Effector memory CD4-positive, alpha-beta T cell (primary cell): ENCODE data around the gene PTPRE.

Experiments used
- DNase-seq, 3 donors: peaks; one replicate each; pipeline ENCODE4 v3.0.0-alpha.2; 2020
- H3K27ac ChIP-seq: 2 replicates; pipeline ENCODE4 v1.7.0; 2013; ENCODE audit warnings: mild to moderate bottlenecking, low read length, moderate library complexity; ENCODE audit not compliant: insufficient read depth, poor library complexity, severe bottlenecking
- H3K27me3 ChIP-seq: replicated peaks from 2 replicates; pipeline ENCODE4 v1.7.0; 2013; ENCODE audit warnings: mild to moderate bottlenecking, low read length; ENCODE audit not compliant: insufficient read depth, control insufficient read depth, poor library complexity, severe bottlenecking
- H3K36me3 ChIP-seq: 2 replicates; pipeline ENCODE4 v1.7.0; 2013; ENCODE audit warnings: mild to moderate bottlenecking, low read length, moderate library complexity; ENCODE audit not compliant: control insufficient read depth, insufficient read depth
- H3K4me1 ChIP-seq: 2 replicates; pipeline ENCODE4 v1.7.0; 2013; ENCODE audit warnings: low read length, mild to moderate bottlenecking; ENCODE audit not compliant: control insufficient read depth, insufficient read depth, poor library complexity, severe bottlenecking
- H3K4me3 ChIP-seq: 2 replicates; pipeline ENCODE4 v1.7.0; 2013; ENCODE audit warnings: low read length, low read depth, mild to moderate bottlenecking; ENCODE audit not compliant: insufficient read depth, poor library complexity, severe bottlenecking
- H3K9me3 ChIP-seq: 2 replicates; pipeline ENCODE4 v1.7.0; 2013; ENCODE audit warnings: mild to moderate bottlenecking, low read length, moderate library complexity; ENCODE audit not compliant: control insufficient read depth

Gene PTPRE

DNA sequence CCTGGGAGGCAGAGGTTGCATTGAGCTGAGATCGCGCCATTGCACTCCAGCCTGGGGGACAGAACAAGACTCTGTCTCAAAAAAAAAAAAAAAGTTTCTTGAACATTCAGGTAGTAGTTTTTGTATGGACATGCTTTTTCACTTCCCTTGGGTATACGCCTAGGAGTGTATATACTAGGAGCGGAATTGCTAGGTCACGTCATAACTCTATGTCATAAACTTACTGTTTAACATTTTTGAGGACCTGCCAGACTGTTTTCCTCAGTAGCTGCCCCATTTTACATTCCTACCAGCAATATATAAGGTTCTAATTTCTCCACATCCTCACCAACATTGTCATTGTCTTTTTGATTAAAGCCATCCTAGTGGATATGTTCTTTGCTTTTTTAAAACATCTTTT is 167.7 kb downstream of the PTPRE start:
- Histone ChIP-seq H3K4me3 (no peak overlapping the region), H3K27me3 (no peaks in the 10 kb centered on the region), H3K4me1 (peaks cover 1% of the 10 kb centered on the region), H3K27ac (no peak overlapping the region), H3K9me3 (no peaks in the 10 kb centered on the region), H3K36me3 (peaks cover 95% of the 10 kb centered on the region)
- no peak for DNase-seq

- Histone ChIP-seq H3K36me3 (peaks cover 86% of the 10 kb centered on the region), H3K9me3 (no peaks in the 10 kb centered on the region), H3K4me1 (no peaks in the 10 kb centered on the region), H3K27me3 (no peaks in the 10 kb centered on the region), H3K4me3 (no peak overlapping the region), H3K27ac (no peak overlapping the region)
- no peak for DNase-seq
Measured at GRCh38 chr10:128077155-128077875, 170.4 kb downstream of the PTPRE start.

DNA sequence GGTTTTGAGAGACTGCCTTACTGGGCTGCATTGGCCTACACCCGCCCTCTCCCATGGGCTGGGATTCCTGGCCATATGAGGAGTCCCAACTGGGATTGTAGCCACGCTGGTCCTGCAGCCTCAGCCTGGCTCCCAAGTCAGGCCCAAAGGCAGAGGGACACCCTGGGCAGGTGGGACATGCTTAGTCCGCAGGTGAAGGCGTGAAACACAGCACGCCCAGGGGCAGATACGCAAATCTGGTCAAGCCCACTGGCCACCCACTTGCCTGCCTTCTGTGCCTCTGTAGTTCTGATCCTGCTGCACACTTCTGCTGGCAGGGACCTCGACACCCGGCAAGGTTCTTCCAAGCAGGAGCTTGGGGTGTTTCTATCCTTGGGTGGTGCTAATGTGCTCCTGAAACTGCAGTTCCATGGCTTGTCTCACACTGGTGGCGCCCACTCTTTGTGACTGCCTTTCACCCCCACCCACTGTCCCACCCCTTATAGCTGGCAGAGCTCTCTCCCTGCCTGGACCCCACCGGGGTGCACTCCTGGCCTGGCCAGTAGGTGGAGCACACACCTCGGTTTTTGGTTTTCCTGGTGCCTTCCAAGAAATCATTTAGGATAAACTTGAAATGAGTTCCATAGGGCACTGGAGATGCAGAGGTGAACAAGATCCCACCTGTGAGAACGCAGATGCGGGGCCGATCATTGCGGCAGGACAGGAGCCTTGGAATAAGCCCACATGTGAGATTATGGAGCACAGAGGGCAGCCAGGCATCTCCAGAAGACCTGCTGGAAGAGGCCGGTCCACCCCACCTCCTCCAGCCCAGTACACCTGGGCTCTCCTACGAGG is 171.4 kb downstream of the PTPRE start:
- no peaks in the 10 kb centered on the region for H3K4me1 ChIP-seq
- no peak for DNase-seq

DNA sequence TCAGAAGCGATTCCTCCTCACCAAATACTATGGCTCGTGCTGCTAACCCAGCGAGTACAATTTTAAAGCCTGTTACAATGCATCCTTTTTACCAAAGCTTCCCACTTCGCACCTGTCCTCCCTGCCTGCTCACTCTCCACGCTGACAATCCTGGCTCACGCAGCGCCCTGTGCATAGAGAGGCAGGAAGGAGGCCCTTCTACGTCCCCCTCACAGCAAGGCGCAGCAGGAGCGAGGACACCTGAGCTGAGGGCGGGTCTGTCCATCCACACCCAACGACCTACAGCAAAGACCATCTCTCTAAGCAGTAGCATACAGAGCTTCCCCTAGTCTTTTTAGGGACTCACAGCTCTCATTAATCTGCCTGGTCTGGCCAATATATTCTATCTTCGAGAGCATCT is 173.3 kb downstream of the PTPRE start:
- H3K4me1 ChIP-seq: no peaks in the 10 kb centered on the region
- H3K27me3 ChIP-seq: no peaks in the 10 kb centered on the region
- DNase-seq: no peak
- H3K4me3 ChIP-seq: no peak overlapping the region
- no peaks in the 10 kb centered on the region for H3K9me3 ChIP-seq
- H3K27ac ChIP-seq: no peak overlapping the region
- peaks cover 75% of the 10 kb centered on the region for H3K36me3 ChIP-seq

More for the DNA sequence above, 171.4 kb downstream of the PTPRE start:
- no peaks in the 10 kb centered on the region for H3K27me3 ChIP-seq
- no peaks in the 10 kb centered on the region for H3K9me3 ChIP-seq
- H3K36me3 ChIP-seq: peaks cover 76% of the 10 kb centered on the region
- no peak overlapping the region for H3K27ac ChIP-seq
- H3K4me3 ChIP-seq: no peak overlapping the region

- peaks cover 73% of the 10 kb centered on the region for H3K36me3 ChIP-seq
- no peak for DNase-seq
- H3K4me3 ChIP-seq: no peak overlapping the region
- no peaks in the 10 kb centered on the region for H3K4me1 ChIP-seq
- H3K9me3 ChIP-seq: no peaks in the 10 kb centered on the region
- no peak overlapping the region for H3K27ac ChIP-seq
- no peaks in the 10 kb centered on the region for H3K27me3 ChIP-seq
Measured at GRCh38 chr10:128080641-128081040, 173.7 kb downstream of the PTPRE start.

- Histone ChIP-seq H3K27me3 (no peaks in the 10 kb centered on the region), H3K4me3 (no peak overlapping the region)
Measured at GRCh38 chr10:128081222-128081621, 174.3 kb downstream of the PTPRE start.

DNA sequence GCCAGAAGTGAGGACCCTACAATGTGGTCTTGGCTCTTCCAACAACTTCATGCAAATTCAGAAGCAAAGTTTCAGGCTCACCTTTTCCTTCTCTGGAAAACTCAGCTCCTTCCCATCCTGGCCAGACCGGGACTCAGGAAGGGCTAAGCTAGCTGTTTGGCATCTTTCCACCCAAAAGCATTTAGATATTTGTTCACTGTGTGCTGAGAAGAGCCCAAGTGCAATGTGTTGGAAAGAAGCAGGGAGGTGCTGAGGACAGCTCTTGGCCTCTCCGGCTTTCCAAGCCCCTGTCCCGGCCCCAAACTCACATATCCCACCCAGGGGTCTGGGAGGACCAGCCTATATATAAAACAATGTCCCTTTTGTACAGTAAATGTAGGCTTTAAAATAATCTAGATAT is 174.8 kb downstream of the PTPRE start:
- H3K4me3 ChIP-seq: no peak overlapping the region
- H3K27me3 ChIP-seq: no peaks in the 10 kb centered on the region
- no peaks in the 10 kb centered on the region for H3K4me1 ChIP-seq
- no peak overlapping the region for H3K27ac ChIP-seq
- H3K9me3 ChIP-seq: no peaks in the 10 kb centered on the region
- no peak for DNase-seq
- H3K36me3 ChIP-seq: peaks cover 63% of the 10 kb centered on the region

More at GRCh38 chr10:128081222-128081621, 174.3 kb downstream of the PTPRE start:
- Histone ChIP-seq H3K27ac (no peak overlapping the region), H3K36me3 (peaks cover 68% of the 10 kb centered on the region), H3K9me3 (no peaks in the 10 kb centered on the region), H3K4me1 (no peaks in the 10 kb centered on the region)
- DNase-seq: no peak

GRCh38 chr10:128083191-128083895 is 176.4 kb downstream of the PTPRE start:
- Histone ChIP-seq H3K4me3 (no peak overlapping the region), H3K4me1 (no peaks in the 10 kb centered on the region)
- no peak for DNase-seq

DNA sequence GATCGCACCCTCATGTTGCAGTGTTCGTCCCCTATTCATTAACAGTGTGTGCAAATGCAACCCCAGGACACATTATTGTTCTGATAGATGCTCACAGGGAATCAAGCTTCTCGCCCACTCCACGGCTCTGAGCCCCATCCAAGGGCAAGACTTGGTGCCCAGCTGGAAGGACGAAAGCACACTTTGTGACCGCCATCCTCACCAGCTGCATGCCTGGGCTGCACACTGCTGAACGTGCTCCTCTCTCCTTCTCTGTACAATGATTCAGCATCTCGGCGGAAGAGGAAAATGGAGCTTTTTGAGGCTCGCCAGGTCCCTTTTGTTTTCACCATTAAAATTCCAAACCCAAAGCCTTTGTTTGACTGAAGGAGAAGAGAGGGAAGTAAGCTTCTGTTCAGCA is 177.5 kb downstream of the PTPRE start:
- Histone ChIP-seq H3K4me1 (no peaks in the 10 kb centered on the region), H3K36me3 (peaks cover 36% of the 10 kb centered on the region), H3K27me3 (no peaks in the 10 kb centered on the region), H3K4me3 (no peak overlapping the region), H3K9me3 (no peaks in the 10 kb centered on the region), H3K27ac (no peak overlapping the region)
- DNase-seq: no peak

More at GRCh38 chr10:128083191-128083895, 176.4 kb downstream of the PTPRE start:
- no peaks in the 10 kb centered on the region for H3K9me3 ChIP-seq
- no peaks in the 10 kb centered on the region for H3K27me3 ChIP-seq
- peaks cover 46% of the 10 kb centered on the region for H3K36me3 ChIP-seq
- H3K27ac ChIP-seq: no peak overlapping the region
